Peyer's patch (tissue), 4 donors: ENCODE data around the gene MEIS1. TPM values are rescaled to one million over a fixed set of nuclear protein-coding genes. Genes with fewer than 3 reads are reported as not detected.

Experiments
- DNase-seq, 3 donors: peaks; one replicate each; pipeline ENCODE4 v3.0.0-alpha.2; 2017 to 2019
- H3K27ac ChIP-seq, 4 donors: fragments of 200-600 bp; sonication (generic); one replicate each; pipeline ENCODE4 v1.5.1; 2016 to 2019
- H3K27me3 ChIP-seq, 2 donors: fragments of 200-600 bp; sonication (generic); one replicate each; pipeline ENCODE4 v1.5.1; 2019
- H3K36me3 ChIP-seq, 3 donors: fragments of 200-600 bp; sonication (generic); one replicate each; pipeline ENCODE4 v1.5.1; 2016 to 2019
- H3K4me1 ChIP-seq, 4 donors: fragments of 200-600 bp; sonication (generic); one replicate each; pipeline ENCODE4 v1.5.1; 2016 to 2019
- H3K4me3 ChIP-seq, 4 donors: fragments of 200-600 bp; sonication (generic); 1 replicate in 3 of 4; 2 replicates in 1 of 4; pipeline ENCODE4 v1.5.1; 2016 to 2019; ENCODE audit warnings: mild to moderate bottlenecking in 1 of 4
- H3K9me3 ChIP-seq, 4 donors: fragments of 200-600 bp; sonication (generic); one replicate each; pipeline ENCODE4 v1.5.1; 2016 to 2019; ENCODE audit warnings: mild to moderate bottlenecking in 1 of 4
- CTCF ChIP-seq, 6 experiments: fragments of 450-650 bp in 4 of 6; fragments of 200-600 bp in 2 of 6; sonication (generic) in 1 of 6; IDR thresholded peaks; one replicate each; pipeline ENCODE4 v1.5.1; 2017 to 2019; ENCODE audit warnings: antibody characterized with exemption in 6 of 6, mild to moderate bottlenecking in 3 of 6, moderate library complexity in 1 of 6
- POLR2A ChIP-seq, 2 donors: fragments of 450-650 bp; IDR thresholded peaks; one replicate each; pipeline ENCODE4 v1.5.1; 2017; ENCODE audit warnings: antibody characterized with exemption in 2 of 2, mild to moderate bottlenecking in 2 of 2, moderate library complexity in 2 of 2
- total RNA-seq, 4 donors: library from RNA; depleted of rRNA; stranded (reverse); fragments of >200 nt; gene quantifications; one replicate each; pipeline ENCODE4 v1.1.0, GENCODE V29; 2016

Gene MEIS1
- total RNA-seq, 4 donors from 2014 or later: 7.2 to 64.4 (median 16.3) TPM

GRCh38 chr2:66463206-66463755, 28.4 kb downstream of the MEIS1 start:
- H3K9me3 ChIP-seq: no peaks in the 10 kb centered on the region
- H3K27ac ChIP-seq: no peak overlapping the region
- H3K27me3 ChIP-seq: no peaks in the 10 kb centered on the region
- H3K4me1 ChIP-seq: peaks cover 0 to 3% (median 0%) of the 10 kb centered on the region in 4 donors
- DNase-seq: no peak
- TF ChIP-seq CTCF (IDR thresholded peaks at IDR 0.05): no peak
- TF ChIP-seq POLR2A (IDR thresholded peaks at IDR 0.05): no peak
- no peak overlapping the region for H3K4me3 ChIP-seq
- H3K36me3 ChIP-seq: no peaks in the 10 kb centered on the region

GRCh38 chr2:66464930-66465637, 30.2 kb downstream of the MEIS1 start:
- Histone ChIP-seq H3K9me3 (no peaks in the 10 kb centered on the region), H3K4me1 (peaks cover 0 to 9% (median 0%) of the 10 kb centered on the region in 4 donors), H3K4me3 (no peak overlapping the region), H3K27ac (peak overlapping the region in 1 of 4 donors; percentile 31), H3K27me3 (no peaks in the 10 kb centered on the region), H3K36me3 (no peaks in the 10 kb centered on the region)
- no peak for DNase-seq
- TF ChIP-seq CTCF (IDR thresholded peaks at IDR 0.05) (no peak), POLR2A (IDR thresholded peaks at IDR 0.05) (no peak)

- DNase-seq: no peak
- Histone ChIP-seq H3K4me3 (no peak overlapping the region), H3K27ac (peak overlapping the region in 1 of 4 donors; percentile 25), H3K4me1 (peaks cover 0 to 9% (median 0%) of the 10 kb centered on the region in 4 donors), H3K36me3 (no peaks in the 10 kb centered on the region), H3K9me3 (no peaks in the 10 kb centered on the region), H3K27me3 (no peaks in the 10 kb centered on the region)
- no peak for TF ChIP-seq CTCF (IDR thresholded peaks at IDR 0.05)
- TF ChIP-seq POLR2A (IDR thresholded peaks at IDR 0.05): no peak
Measured at GRCh38 chr2:66466433-66466832, 31.5 kb downstream of the MEIS1 start.

GRCh38 chr2:66467718-66468117, 32.8 kb downstream of the MEIS1 start:
- no peaks in the 10 kb centered on the region for H3K36me3 ChIP-seq
- TF ChIP-seq POLR2A (IDR thresholded peaks at IDR 0.05) (no peak), CTCF (IDR thresholded peaks at IDR 0.05) (no peak)
- no peaks in the 10 kb centered on the region for H3K9me3 ChIP-seq
- no peaks in the 10 kb centered on the region for H3K27me3 ChIP-seq
- peak overlapping the region in 1 of 4 donors; percentile 29 for H3K27ac ChIP-seq
- H3K4me3 ChIP-seq: no peak overlapping the region
- no peak for DNase-seq
- H3K4me1 ChIP-seq: peaks cover 0 to 9% (median 0%) of the 10 kb centered on the region in 4 donors

- no peak overlapping the region for H3K4me3 ChIP-seq
- no peaks in the 10 kb centered on the region for H3K27me3 ChIP-seq
- no peaks in the 10 kb centered on the region for H3K9me3 ChIP-seq
- H3K4me1 ChIP-seq: peaks cover 0 to 6% (median 0%) of the 10 kb centered on the region in 4 donors
- peak overlapping the region in 1 of 4 donors; percentile 1 for H3K27ac ChIP-seq
- no peaks in the 10 kb centered on the region for H3K36me3 ChIP-seq
- DNase-seq: no peak
- no peak for TF ChIP-seq CTCF (IDR thresholded peaks at IDR 0.05)
- no peak for TF ChIP-seq POLR2A (IDR thresholded peaks at IDR 0.05)
Measured at GRCh38 chr2:66469214-66469902, 34.4 kb downstream of the MEIS1 start.
